HL-60 (cell line): ENCODE results near the gene GCSH.

Experiments
- GABPA ChIP-seq: IDR thresholded peaks from 2 replicates; pipeline ENCODE4 v1.6.1; 2012; ENCODE audit warnings: low read depth
- POLR2AphosphoS5 ChIP-seq: IDR thresholded peaks from 2 replicates; pipeline ENCODE4 v1.6.1; 2012; ENCODE audit warnings: low read depth
- TF ChIP-seq, protein P1 (sequence below): IDR thresholded peaks from one replicate; pipeline ENCODE4 v1.5.1; 2011; ENCODE audit warnings: low read length, control low read depth, inconsistent platforms; ENCODE audit not compliant: insufficient read depth
- TF ChIP-seq, protein P2 (sequence below): IDR thresholded peaks from 2 replicates; pipeline ENCODE4 v1.6.1; 2012; ENCODE audit warnings: low read depth; ENCODE audit not compliant: insufficient replicate concordance

DNA sequence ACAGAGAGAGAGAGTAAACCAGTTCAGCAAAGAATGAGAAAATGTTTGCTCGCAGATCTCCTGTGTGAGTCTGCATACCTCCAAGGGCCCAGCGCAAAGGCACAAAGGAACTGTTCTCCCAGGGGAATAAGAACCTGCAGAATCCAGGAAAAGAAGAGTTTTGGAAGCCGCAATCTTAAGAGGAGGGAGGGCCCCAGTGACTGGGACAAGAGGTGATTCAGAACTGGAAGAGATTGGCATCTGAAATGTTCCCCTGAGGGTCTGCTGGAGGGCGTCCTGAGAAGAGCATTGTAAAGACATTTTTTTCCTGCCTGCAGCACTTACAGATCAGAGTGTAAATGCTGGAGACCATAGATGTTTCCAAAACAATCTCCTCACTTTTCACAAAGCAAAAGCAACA, 54.5 kb downstream of the GCSH start:
- TF ChIP-seq, protein P1, sequence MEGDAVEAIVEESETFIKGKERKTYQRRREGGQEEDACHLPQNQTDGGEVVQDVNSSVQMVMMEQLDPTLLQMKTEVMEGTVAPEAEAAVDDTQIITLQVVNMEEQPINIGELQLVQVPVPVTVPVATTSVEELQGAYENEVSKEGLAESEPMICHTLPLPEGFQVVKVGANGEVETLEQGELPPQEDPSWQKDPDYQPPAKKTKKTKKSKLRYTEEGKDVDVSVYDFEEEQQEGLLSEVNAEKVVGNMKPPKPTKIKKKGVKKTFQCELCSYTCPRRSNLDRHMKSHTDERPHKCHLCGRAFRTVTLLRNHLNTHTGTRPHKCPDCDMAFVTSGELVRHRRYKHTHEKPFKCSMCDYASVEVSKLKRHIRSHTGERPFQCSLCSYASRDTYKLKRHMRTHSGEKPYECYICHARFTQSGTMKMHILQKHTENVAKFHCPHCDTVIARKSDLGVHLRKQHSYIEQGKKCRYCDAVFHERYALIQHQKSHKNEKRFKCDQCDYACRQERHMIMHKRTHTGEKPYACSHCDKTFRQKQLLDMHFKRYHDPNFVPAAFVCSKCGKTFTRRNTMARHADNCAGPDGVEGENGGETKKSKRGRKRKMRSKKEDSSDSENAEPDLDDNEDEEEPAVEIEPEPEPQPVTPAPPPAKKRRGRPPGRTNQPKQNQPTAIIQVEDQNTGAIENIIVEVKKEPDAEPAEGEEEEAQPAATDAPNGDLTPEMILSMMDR = no peak
- TF ChIP-seq POLR2AphosphoS5 (no peak), GABPA (no peak)
- TF ChIP-seq, protein P2, sequence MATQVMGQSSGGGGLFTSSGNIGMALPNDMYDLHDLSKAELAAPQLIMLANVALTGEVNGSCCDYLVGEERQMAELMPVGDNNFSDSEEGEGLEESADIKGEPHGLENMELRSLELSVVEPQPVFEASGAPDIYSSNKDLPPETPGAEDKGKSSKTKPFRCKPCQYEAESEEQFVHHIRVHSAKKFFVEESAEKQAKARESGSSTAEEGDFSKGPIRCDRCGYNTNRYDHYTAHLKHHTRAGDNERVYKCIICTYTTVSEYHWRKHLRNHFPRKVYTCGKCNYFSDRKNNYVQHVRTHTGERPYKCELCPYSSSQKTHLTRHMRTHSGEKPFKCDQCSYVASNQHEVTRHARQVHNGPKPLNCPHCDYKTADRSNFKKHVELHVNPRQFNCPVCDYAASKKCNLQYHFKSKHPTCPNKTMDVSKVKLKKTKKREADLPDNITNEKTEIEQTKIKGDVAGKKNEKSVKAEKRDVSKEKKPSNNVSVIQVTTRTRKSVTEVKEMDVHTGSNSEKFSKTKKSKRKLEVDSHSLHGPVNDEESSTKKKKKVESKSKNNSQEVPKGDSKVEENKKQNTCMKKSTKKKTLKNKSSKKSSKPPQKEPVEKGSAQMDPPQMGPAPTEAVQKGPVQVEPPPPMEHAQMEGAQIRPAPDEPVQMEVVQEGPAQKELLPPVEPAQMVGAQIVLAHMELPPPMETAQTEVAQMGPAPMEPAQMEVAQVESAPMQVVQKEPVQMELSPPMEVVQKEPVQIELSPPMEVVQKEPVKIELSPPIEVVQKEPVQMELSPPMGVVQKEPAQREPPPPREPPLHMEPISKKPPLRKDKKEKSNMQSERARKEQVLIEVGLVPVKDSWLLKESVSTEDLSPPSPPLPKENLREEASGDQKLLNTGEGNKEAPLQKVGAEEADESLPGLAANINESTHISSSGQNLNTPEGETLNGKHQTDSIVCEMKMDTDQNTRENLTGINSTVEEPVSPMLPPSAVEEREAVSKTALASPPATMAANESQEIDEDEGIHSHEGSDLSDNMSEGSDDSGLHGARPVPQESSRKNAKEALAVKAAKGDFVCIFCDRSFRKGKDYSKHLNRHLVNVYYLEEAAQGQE = no peak
